Kasumi-1 (cell line): Measurements from ENCODE around the gene CPNE9.
"Not testable (repeated sequence)": the region's sequence is repeated elsewhere in the genome, so short reads cannot be mapped to it uniquely, and the experiment has no call there.

Experiments used
- DNase-seq, 2 experiments: peaks; one replicate each; lab custom pipeline; 2025; lab: John Stamatoyannopoulos, UW

Gene CPNE9

DNA sequence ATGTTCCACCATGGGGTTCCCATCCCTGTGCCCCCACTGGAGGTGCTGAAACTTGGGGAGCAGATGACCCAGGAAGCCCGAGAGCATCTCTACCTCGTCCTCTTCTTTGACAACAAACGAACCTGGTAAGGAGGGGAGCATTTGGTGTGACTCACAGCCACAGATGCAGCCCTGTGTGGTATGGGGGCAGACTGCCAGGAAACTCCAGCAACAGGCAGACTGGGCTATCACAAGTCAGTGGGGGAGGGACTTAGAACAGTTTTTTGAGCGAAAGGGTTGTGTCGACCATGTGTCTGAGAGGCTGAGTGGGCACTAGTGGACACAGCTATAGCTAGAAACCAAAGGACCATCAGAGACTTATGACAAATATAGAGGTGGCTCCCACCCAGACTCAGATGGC, 42.7 kb downstream of the CPNE9 start:
- DNase-seq = no peak

DNA sequence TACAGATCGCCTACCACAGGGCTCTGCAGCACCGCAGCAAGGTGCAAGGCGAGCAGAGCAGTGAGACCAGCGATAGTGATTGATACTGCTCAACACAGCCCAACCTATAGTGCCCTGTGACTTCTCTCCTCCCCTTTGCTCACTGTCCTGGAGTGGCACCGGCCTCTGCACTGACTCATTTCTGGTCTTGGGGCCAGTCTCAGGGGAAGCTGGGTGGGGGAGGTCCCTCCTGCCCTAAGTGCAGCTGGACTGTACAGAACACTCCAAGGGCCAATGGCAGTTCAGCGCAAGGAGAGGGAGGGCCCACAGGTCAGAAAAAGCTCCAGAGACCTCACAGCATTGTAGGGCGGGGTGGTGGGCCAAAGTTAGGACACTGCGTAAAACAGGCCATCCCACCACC, 43.6 kb downstream of the CPNE9 start:
- DNase-seq = no peak

DNA sequence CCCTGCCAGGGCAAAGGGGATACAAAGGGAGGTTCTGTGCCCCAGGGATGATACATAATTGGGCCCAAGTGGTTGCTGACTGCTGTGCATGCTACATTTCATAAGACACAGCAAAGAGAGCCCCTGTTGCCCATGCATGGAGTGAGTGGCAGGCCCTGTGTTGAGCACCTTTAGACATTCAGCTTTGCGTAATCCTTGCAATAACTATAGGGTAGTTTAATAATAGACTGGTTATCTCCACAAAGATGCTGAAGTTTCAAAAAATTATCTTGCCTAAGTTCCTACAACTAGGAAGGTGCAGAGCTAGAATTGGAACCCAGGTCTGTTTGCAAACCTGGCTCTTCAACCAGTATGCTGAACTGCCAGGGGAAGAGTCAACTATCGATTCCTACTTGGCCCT, 44.4 kb downstream of the CPNE9 start:
- no peak for DNase-seq

DNA sequence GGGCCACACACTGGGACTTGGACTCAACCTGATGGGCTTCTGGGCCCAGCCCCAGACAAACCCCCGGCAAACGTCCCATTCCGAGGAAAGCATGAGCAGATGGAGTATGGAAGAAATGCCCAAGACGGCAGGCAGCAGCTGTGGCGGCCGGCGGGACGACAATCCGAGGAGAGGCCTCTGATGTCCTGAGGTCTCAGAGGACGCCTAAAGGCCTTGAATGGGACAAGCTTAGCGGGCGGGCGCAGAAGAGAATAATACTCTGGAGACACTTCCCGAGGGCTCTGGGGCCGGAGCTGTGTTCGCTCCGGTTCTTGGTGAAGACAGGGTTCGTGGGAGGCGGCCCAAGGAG, 45.6 kb downstream of the CPNE9 start:
- DNase-seq = no peak

DNA sequence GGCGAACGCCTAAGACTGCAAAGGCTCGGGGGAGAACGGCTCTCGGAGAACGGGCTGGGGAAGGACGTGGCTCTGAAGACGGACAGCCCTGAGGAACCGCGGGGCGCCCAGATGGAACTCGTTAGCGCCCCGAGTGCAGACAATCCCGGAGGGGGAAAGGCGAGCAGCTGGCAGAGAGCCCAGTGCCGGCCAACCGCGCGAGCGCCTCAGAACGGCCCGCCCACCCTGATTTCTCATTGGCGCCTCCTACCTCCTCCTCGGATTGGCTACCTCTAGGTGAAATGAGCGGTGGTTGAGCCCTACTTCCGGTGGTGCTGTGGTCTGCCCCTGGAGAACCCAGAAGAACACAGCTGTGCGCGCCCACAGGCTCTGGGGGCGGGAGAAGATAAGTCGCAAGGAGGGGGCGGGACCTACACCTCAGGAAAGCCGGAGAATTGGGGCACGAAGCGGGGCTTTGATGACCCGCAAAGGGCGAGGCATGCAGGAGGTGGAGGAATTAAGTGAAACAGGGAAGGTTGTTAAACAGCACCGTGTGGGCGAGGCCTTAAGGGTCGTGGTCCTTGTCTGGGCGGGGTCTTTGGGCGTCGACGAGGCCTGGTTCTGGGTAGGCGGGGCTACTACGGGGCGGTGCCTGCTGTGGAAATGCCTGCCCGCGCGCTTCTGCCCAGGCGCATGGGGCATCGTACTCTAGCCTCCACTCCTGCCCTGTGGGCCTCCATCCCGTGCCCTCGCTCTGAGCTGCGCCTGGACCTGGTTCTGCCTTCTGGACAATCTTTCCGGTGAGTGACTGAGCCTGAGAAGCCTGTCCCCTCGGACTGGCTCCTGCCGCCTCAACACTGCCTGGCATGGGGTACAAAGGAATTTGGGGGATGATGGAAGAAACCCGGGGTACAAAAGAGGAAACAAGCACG, 46.3 kb downstream of the CPNE9 start, which contains the start of gene OGG1:
Gene OGG1 (plus strand): TSS at position 308 of the 911 bp plus-strand sequence. CDS start 335 bp downstream, at position 643.
- DNase-seq = peak; percentile 96 to 97

DNA sequence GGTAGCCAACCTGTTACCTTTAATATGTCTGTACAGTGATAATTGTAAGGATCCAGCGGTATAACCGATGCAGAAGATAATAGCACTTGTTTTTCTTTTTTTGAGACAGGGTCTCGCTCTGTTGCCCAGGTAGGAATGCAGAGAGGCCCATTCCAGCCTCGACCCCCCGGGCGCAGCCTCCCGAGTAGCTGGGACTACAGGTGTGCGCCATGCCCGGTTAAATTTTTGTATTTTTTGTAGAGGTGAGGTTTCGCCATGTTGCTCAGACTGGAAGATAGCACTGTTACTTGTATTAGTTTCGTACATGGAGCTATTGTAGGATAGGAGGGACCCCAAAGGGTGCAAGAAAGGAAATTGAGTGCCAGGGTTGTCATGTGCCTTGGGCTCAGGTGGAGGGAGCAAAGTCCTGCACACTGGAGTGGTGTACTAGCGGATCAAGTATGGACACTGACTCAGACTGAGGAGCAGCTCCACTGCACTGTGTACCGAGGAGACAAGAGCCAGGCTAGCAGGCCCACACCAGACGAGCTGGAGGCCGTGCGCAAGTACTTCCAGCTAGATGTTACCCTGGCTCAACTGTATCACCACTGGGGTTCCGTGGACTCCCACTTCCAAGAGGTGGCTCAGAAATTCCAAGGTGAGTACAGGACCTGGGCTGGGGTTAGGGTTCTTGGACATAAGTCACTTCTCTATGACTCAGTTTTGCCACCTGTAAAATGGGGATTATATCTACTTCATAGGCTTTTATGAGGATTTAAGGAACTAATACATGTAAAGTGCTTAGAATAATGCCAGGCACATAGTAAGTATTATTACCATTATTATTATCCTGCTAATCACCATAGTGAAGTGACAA, 47.2 kb downstream of the CPNE9 start:
- DNase-seq = no peak

DNA sequence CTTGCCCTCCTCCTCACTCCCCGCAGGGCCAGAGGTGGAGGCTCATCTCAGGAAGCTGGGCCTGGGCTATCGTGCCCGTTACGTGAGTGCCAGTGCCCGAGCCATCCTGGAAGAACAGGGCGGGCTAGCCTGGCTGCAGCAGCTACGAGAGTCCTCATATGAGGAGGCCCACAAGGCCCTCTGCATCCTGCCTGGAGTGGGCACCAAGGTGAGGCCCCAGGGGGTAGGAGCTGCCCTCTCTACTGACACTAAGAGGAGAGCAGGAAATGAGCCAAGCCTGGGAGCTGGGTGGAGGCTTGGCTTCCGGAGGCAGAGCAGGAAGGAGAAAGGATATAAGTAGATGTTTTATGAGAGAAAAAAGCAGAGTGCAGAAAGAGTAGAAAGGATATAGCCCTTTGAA, 51.0 kb downstream of the CPNE9 start:
- peak; percentile 29 to 37 for DNase-seq

DNA sequence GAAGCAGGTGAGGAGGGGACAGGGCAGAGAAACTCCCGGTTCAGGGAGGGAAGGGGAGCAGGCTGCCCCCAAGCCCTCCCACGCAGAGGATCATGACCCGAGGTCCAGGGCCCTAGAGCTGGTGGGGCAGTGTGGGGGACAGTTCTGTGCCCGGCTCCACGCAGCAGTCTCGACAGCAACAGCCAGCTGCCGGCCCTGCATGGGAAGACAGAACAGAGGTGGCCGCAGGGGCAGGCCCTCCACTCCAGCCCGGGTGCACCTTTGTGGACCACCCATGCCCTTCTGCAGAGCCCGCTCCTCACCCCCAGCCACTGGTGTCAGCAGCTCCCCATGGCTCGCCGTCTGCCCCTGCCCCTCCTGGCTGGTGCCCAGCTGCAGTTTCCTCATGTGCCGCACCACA, 53.8 kb downstream of the CPNE9 start:
- DNase-seq = no peak

DNA sequence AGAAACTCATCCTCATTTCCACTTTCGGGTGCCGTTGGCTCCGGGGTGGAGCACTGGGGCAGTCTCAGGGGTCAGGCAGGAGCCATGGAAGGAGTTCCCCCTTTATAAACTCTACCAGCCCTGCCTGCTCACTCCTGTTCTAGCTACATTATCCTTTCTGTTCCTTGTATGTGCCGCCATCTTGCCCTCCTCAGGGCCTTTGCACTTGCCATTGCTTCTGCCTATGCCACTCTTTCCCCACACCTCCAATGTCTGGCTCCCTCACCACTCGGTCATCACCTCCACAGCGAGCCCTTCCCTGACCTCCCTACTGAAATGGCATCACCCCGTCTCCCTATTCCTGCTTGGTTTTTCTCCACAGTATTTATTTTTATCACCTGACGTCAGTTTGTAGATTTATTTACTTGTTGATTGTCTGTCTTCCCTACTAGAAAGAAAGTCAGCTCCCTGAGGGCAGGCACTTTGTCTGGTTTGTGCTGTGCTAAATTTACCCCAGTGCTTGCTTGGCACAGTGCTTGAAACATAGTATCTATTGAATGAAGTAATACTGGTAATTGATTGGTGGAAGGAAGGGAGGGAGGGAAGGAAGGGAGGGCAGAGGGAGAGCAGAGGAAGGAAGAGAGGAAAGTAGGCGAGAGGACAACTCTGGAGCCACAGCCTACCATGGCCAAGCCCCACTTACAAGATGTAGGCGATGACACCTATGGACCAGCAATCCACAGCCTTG, 57.3 kb downstream of the CPNE9 start:
- no peak for DNase-seq

DNA sequence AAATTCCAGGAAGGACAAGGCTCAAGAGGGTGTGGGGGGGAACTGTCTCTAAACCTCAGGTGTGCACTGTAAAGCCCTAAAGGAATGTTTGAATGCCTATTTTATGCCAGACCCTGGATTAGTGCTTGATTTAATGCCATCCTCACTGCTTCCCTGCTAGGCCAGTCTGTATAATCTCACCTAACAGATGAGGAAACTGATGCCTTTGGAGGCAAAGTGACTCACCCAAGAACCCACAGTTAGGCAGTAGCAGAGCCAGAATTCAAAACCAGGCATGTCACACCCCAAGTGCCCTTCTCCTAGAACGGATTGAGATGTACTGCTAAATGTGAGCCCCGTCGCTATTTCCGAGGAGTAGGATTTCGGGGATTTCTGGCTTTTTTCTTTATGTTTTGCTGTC, 58.3 kb downstream of the CPNE9 start:
- no peak for DNase-seq

DNA sequence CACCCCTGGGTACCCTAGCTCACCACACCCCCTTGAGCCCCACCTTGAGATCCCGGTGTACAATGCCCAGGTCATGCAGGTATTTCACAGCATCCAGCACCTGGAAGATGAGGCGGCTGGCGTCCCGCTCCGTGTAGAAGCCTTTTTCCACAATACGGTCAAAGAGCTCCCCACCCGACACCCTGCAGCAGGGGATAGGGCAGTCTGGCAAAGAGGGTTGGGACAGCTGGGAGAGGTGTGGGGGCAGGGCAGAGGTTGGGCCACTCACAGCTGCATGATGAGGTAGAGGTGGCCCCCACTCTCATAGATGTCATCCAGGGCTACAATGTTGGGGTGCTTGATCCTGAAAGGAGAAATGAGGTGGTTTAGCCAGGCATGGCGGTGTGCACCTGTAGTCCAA, 59.2 kb downstream of the CPNE9 start:
- DNase-seq = no peak

DNA sequence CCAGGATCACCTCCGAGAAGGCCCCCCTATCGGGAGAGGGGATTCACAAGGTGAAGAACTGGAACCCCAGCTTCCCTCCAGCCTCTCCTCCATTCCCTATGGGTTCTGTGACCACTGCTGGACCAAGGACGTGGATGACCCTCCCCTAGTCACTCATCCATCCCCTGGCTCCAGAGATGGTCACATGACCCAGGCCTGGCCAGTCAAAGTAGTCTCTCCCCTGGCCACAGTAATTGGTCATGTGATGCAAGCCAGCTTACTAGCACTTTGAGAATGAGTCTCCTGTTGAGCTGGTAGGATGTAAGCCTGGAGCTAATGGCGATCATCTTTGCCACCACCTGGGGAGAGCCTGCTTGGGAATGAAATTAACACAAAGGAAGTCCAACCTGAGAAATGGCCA, 62.2 kb downstream of the CPNE9 start:
- DNase-seq = no peak

DNA sequence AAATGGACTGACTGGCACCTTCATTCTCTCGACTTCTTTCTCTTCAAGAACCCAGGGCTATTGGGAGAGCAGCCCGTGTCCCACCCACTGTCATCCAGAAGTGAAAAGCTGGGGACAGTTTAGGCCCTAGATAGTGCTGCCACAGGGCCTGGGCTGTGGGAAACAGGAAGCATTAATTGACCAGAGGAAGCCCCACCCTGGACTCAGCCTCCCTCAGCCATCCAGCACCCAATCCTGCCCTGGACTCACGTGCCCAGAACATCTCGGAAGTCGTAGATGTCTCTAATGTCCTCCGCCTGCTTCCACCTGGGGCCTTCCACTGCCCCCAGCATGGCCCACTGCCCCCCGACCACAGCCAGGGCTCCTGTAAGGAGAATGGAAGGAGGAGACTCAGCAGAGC, 63.8 kb downstream of the CPNE9 start:
- no peak for DNase-seq

DNA sequence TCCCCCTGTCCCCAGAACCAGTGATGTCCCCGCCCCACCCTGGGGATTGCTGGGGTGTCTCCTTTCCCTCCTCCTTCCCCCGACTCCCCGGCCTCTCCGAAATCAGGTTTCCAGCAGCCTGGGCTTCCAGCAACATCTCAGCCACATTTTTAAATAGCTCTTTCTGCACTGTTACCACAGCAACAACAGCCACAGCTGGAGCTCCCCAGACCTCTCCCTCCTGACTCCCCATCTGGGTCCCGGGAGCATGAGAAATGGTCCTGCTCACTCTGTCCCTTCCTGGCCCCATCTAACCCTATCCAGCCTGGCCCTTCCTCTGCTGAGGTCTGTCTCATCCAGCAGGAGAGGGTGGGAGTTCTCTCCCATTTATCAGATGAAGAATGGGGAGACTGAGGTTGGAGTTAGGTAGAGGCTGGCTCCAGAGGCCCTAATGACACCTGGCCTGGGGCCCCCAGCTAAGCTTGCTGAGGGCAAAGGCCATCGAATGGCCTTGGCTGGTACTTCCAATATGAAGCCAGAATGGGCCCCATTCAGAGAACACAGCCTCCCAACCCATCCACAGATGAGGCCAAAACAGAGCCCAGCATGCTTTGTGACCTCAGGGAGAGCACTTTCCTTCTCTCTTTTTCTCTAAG, 64.6 kb downstream of the CPNE9 start:
- DNase-seq = no peak

DNA sequence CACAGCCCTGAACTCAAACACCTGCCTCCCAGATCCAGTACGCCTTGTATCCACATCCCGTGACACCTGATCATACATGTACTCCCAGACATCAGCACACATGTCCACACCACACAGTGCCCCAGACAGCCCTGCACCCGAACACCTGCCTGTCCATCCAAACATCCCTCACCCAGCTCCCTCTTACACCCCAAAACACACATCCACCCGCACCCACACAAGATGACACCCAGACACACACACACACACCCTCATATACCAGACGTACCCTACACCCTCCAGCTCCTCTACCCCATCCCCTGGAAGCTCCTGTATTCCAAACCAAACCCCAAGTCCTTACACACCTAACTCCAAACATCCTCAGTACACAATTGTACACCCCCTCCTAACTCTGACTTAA, 65.4 kb downstream of the CPNE9 start:
- DNase-seq = no peak

DNA sequence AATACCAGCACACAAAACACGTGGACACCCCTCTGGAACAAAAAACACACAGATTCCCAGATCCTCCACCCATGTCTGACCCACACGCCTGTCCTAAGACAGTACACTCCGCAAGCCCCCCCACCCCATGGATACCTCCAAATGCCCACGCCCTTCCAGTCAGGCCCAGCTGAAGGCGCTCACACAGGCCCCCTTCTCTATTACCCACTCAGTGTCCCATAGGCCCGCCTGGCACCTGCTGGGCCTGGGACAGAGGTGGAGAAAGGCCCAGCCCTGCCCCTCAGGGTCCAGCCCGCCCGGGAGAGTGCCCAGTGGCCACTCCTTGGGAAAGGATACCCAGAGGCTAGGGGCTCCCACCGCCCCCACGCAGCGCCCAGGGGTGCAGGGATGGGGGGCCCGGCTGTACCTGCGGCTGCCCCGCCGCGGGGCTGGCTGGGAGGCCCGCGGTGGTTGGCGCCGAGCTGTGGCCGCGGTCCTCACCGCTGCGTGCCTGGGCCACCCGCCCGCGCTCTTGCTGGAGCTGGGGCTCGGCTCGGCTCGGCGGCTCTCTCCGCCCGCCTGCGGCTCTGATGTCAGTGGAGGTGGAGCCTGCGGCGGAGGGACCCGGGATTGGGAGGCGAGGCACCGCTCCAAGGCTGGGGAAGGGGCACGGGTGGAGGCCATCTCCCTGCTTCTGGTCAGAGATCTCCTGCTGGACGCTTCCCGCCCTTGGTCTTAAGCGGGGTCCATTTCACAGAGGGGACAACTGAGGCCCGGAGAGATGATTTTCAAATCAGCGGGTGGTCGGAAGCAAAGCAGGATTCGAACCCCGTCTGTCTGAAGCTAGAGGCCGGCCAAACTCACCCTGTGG, 66.0 kb downstream of the CPNE9 start, which contains the start of gene CAMK1:
Gene CAMK1 (minus strand): TSS at position 522 of the 850 bp plus-strand sequence. CDS start 2,198 bp downstream, outside the sequence.
- DNase-seq = no peak

DNA sequence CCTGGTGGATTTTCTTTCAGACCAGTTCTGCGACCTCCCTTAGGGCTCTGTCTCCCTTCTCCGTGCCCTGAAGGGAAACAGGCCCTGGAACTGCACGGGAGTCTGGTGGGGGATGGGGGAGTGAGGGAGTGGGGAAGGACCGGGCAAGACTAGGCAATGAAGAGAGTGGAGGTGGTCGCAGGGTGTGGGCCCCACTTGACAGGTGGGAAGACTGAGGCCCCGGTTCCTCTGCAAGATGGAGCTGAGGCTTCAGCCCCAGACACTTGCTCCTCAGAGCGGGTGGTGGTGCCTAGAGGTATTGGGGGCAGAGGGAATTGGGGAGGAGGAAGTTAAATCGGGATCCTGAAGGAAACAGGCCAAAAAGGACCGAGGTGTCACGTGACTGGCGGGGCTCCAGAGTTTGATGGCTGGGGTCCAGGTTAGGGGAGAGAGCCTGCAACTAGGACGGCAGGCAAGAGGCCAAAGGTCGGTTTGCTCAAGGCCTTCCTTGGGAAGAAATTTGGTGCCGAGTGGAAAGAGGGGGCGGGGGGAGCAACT, 66.7 kb downstream of the CPNE9 start:
- DNase-seq = no peak

DNA sequence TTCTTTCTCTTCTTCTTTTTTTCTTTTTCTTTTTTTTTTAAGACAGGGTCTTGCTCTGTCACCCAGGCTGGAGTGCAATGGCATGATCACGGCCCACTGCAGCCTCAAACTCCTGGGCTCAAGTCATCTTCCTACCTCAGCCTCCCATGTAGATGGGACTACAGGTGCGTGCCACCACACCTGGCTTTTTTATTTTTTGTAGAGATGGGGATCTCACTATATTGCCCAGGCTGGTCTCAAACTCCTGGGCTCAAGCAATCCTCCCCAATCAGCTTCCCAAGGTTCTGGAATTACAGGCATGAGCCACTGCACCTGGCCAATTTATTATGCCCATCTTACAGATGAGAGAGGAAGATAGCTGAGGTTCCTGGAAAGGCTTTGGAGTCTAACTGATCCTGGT, 67.4 kb downstream of the CPNE9 start:
- DNase-seq = not testable (repeated sequence)

DNA sequence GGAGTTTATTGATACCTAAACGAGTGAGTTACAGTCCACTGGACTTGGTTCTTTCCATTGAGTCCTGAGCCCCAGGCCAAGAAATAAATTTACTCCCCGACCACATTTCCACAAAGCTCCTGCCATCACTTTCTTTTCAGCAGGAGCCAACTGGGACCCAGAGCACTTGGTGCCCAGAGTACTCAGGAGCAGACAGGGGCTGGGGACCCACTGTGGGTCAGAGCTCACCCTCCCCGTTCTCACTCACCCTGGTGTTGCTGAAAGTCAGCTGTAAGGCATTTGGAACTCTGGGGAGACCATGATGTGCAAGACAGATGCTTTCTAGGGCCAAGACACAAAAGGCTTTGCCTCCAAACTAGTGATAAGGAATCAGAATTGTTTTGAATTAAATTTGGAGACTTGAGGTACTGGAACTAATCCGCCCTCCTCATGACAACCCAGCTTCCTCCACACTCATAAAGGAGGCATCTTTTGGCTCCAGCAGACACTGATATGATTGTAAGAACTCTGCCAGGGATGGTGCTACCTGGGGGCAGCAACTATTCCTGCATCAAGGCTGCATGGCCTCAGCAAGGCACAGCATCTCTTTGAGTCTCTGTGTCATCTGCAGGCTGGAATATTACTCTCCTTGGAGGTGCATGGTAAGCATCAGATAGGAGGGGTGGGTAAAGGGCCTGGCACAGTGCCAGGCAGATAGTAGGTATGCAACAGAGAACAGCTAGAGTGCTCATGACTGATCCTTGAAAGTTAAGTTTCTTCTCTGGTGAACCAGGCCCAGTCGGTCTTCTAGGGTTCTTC, 73.5 kb downstream of the CPNE9 start:
- DNase-seq = no peak

DNA sequence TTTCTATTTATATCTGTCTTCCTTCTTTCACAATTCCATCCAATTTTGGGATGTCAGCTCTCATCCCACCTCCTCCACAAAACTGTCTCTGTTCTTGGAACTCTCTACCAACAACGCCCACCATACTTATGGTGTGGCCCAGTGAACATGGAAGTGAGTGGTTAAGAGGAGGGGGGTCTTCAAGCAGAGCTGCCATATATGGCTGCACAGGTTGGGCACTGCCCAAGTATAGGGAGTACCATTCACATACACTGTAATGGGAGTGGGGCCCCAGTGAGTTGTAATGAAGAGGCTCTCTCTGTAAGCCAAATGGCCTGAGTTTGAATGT, 74.0 kb downstream of the CPNE9 start:
- no peak for DNase-seq
